Measurements from ENCODE around the gene TMCC3.
"Not testable (repeated sequence)": the region's sequence is repeated elsewhere in the genome, so short reads cannot be mapped to it uniquely, and the experiment has no call there.

The TMCC3 gene

DNA sequence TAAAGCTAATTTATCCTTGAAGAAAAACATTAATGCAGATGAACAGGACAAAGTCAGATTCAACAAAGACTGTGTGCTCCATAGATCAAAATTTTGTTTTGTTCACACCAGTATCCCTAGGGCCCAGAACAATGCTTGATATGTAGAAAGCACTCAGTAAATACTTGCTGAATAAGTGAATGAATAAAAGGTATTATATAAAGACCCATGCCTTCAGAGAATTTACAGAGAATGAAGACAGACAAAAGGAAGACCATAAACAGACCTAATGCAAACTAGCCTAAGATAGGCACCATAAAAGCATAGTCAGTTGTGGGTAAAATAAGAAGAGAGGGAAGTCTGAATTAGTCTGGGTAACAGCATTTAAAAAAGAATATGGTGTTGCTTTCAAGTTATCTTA, 47.3 kb upstream of the TMCC3 start:
- Histone ChIP-seq H3K9ac (ENCODE audit: low read depth, low read length) (no peak overlapping the region), H3K27ac (ENCODE audit: low read length) (no peak overlapping the region), H2AFZ (ENCODE audit: low read depth, low read length) (no peak overlapping the region), H3K4me2 (ENCODE audit: insufficient read depth, low read length) (no peak overlapping the region), H3K79me2 (ENCODE audit: insufficient read depth, low read length) (no peaks in the 10 kb centered on the region), H3K4me3 (ENCODE audit: low read depth in 1 of 2, low read length in 2 of 2) (no peak overlapping the region), H3K4me1 (ENCODE audit: insufficient read depth, low read length) (no peaks in the 10 kb centered on the region), H3K36me3 (ENCODE audit: insufficient read depth, low read length) (no peaks in the 10 kb centered on the region), H3K9me3 (ENCODE audit: insufficient read depth, low read length, severe bottlenecking) (no peaks in the 10 kb centered on the region), H4K20me1 (ENCODE audit: insufficient read depth, low read length) (no peaks in the 10 kb centered on the region), H3K27me3 (ENCODE audit: insufficient read depth, low read length, poor library complexity) (no peaks in the 10 kb centered on the region)
- ATAC-seq (ENCODE audit: insufficient read depth, low read depth) (no peak), DNase-seq (no peak)
- TF ChIP-seq, protein P1, sequence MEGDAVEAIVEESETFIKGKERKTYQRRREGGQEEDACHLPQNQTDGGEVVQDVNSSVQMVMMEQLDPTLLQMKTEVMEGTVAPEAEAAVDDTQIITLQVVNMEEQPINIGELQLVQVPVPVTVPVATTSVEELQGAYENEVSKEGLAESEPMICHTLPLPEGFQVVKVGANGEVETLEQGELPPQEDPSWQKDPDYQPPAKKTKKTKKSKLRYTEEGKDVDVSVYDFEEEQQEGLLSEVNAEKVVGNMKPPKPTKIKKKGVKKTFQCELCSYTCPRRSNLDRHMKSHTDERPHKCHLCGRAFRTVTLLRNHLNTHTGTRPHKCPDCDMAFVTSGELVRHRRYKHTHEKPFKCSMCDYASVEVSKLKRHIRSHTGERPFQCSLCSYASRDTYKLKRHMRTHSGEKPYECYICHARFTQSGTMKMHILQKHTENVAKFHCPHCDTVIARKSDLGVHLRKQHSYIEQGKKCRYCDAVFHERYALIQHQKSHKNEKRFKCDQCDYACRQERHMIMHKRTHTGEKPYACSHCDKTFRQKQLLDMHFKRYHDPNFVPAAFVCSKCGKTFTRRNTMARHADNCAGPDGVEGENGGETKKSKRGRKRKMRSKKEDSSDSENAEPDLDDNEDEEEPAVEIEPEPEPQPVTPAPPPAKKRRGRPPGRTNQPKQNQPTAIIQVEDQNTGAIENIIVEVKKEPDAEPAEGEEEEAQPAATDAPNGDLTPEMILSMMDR (IDR thresholded peaks at IDR 0.05; ENCODE audit: borderline replicate concordance, extremely low read depth, low read length, poor library complexity, severe bottlenecking) = no peak
- no peak for TF ChIP-seq EZH2 (IDR thresholded peaks at IDR 0.05; ENCODE audit: borderline replicate concordance, low read depth, low read length, severe bottlenecking)

DNA sequence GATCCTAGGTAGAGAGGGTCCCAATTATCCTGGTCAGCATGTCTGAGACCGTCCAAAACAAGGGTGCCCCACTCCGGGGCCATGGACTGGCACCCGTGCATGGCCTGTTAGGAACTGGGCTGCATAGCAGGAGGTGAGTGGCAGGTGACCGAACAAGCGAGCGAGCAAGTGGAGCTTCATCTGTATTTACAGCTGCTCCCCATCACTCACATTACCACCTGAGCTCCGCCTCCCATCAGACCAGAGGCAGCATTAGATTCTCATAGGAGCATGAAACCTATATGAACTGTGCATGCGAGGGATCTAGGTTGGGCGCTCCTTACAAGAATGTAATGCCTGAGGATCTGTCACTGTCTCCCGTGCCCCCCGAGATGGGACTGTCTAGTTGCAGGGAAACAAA, 44.4 kb upstream of the TMCC3 start:
- Histone ChIP-seq H3K27ac (ENCODE audit: low read length) (no peak overlapping the region), H3K4me2 (ENCODE audit: insufficient read depth, low read length) (no peak overlapping the region), H4K20me1 (ENCODE audit: insufficient read depth, low read length) (no peaks in the 10 kb centered on the region), H3K79me2 (ENCODE audit: insufficient read depth, low read length) (no peaks in the 10 kb centered on the region), H3K27me3 (ENCODE audit: insufficient read depth, low read length, poor library complexity) (peaks cover 3% of the 10 kb centered on the region), H3K36me3 (ENCODE audit: insufficient read depth, low read length) (no peaks in the 10 kb centered on the region), H2AFZ (ENCODE audit: low read depth, low read length) (no peak overlapping the region), H3K4me3 (ENCODE audit: low read depth in 1 of 2, low read length in 2 of 2) (no peak overlapping the region), H3K4me1 (ENCODE audit: insufficient read depth, low read length) (no peaks in the 10 kb centered on the region), H3K9me3 (ENCODE audit: insufficient read depth, low read length, severe bottlenecking) (no peaks in the 10 kb centered on the region), H3K9ac (ENCODE audit: low read depth, low read length) (no peak overlapping the region)
- ATAC-seq (ENCODE audit: insufficient read depth, low read depth) = no peak
- DNase-seq = no peak
- TF ChIP-seq, protein P1 (IDR thresholded peaks at IDR 0.05; ENCODE audit: borderline replicate concordance, extremely low read depth, low read length, poor library complexity, severe bottlenecking) = no peak
- TF ChIP-seq EZH2 (IDR thresholded peaks at IDR 0.05; ENCODE audit: borderline replicate concordance, low read depth, low read length, severe bottlenecking) = no peak

DNA sequence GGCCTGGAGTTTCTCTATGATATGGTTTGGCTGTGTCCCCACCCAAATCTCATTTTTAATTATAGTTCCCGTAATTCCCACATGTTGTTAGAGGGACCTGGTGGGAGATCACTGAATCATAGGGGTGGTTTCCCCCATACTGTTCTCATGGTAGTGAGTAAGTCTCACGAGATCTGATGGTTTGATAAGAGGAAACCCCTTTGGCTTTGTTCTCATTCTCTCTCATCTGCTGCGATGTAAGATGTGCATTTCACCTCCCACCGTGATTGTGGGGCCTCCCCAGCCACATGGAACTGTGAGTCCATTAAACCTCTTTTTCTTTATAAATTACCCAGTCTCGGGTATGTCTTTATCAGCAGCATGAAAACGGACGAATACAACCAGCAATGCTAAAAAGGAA, 42.5 kb upstream of the TMCC3 start:
- not testable (repeated sequence) for H4K20me1 ChIP-seq (ENCODE audit: insufficient read depth, low read length); H2AFZ ChIP-seq (ENCODE audit: low read depth, low read length); H3K27me3 ChIP-seq (ENCODE audit: insufficient read depth, low read length, poor library complexity); H3K4me2 ChIP-seq (ENCODE audit: insufficient read depth, low read length); H3K9me3 ChIP-seq (ENCODE audit: insufficient read depth, low read length, severe bottlenecking); H3K27ac ChIP-seq (ENCODE audit: low read length); H3K36me3 ChIP-seq (ENCODE audit: insufficient read depth, low read length); DNase-seq; H3K4me3 ChIP-seq (ENCODE audit: low read depth in 1 of 2, low read length in 2 of 2); H3K79me2 ChIP-seq (ENCODE audit: insufficient read depth, low read length); H3K4me1 ChIP-seq (ENCODE audit: insufficient read depth, low read length); H3K9ac ChIP-seq (ENCODE audit: low read depth, low read length); ATAC-seq (ENCODE audit: insufficient read depth, low read depth)

- DNase-seq = no peak
- no peak overlapping the region for H3K4me2 ChIP-seq (ENCODE audit: insufficient read depth, low read length)
These were observed 39.9 kb upstream of the TMCC3 start for GRCh38 chr12:94690198-94690771.

More at GRCh38 chr12:94690198-94690771, 39.9 kb upstream of the TMCC3 start:
- H4K20me1 ChIP-seq (ENCODE audit: insufficient read depth, low read length) = no peaks in the 10 kb centered on the region
- no peak overlapping the region for H3K9ac ChIP-seq (ENCODE audit: low read depth, low read length)
- ATAC-seq (ENCODE audit: insufficient read depth, low read depth) = no peak
- H3K79me2 ChIP-seq (ENCODE audit: insufficient read depth, low read length) = no peaks in the 10 kb centered on the region
- no peak overlapping the region for H2AFZ ChIP-seq (ENCODE audit: low read depth, low read length)
- no peaks in the 10 kb centered on the region for H3K9me3 ChIP-seq (ENCODE audit: insufficient read depth, low read length, severe bottlenecking)
- H3K36me3 ChIP-seq (ENCODE audit: insufficient read depth, low read length) = no peaks in the 10 kb centered on the region
- TF ChIP-seq EZH2 (IDR thresholded peaks at IDR 0.05; ENCODE audit: borderline replicate concordance, low read depth, low read length, severe bottlenecking) = no peak
- TF ChIP-seq, protein P1 (IDR thresholded peaks at IDR 0.05; ENCODE audit: borderline replicate concordance, extremely low read depth, low read length, poor library complexity, severe bottlenecking) = no peak
- peaks cover 3% of the 10 kb centered on the region for H3K27me3 ChIP-seq (ENCODE audit: insufficient read depth, low read length, poor library complexity)
- H3K27ac ChIP-seq (ENCODE audit: low read length) = no peak overlapping the region
- H3K4me3 ChIP-seq (ENCODE audit: low read depth in 1 of 2, low read length in 2 of 2) = no peak overlapping the region
- no peaks in the 10 kb centered on the region for H3K4me1 ChIP-seq (ENCODE audit: insufficient read depth, low read length)
